ENCODE data around the gene DTX2. TPM values are rescaled to one million over a fixed set of nuclear protein-coding genes. Genes with fewer than 3 reads are reported as not detected.
"Not testable (repeated sequence)": the region's sequence is repeated elsewhere in the genome, so short reads cannot be mapped to it uniquely, and the experiment has no call there.

Gene DTX2
- polyA plus RNA-seq: 100 to 1,000 TPM in 1 of 2 donors, 10 to 100 TPM in 1; 46.2 to 171 TPM

DNA sequence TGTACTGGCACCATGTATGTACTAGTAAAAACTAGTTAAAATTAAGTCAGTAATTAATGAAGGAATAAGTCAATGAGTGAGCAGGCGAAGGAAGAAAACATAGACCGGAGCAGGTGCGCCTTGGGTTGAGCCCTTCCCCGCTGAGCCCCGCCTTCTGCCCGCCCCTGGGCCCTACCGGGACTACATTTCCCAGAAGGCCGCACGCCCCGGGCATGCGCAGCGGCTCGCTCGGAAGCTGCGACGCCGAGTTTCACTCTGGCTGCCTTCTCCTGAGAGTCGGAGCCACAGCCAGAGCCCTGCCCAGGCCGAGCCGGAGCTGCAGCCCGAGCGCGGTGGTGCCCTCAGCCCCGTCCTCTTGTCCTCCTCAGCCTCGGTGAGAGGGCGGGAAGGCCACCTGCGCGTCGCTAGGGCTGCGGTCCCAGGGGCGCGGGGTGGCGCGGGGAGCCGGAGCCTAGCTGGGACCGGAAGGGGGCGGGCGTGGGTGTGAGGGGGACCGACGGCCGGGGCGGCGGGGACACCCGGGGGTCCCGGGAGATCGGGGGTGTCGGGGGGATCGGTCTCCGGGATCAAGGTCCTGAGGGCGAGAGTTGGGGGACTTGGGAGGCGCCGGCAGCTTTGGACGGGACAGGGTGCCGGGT is at the start of gene DTX2:
TSS of gene DTX2 (plus strand) at position 246 of the 638 bp plus-strand sequence. CDS start 18,801 bp downstream, outside the sequence.
- peak within 1 kb of the TSS; percentile 59 to 82 for H3K27ac ChIP-seq (ENCODE audit: low read depth in 2 of 2, low read length in 1 of 2)
- 2% methylated on average over 15 to 21 of the region's 54 CpGs for WGBS, 2 donors
- not testable (repeated sequence) for H3K4me1 ChIP-seq (ENCODE audit: control insufficient read depth in 2 of 2, insufficient read depth in 2 of 2, low read length in 1 of 2); H3K36me3 ChIP-seq (ENCODE audit: control insufficient read depth in 2 of 2, insufficient read depth in 2 of 2, low read length in 1 of 2); H3K27me3 ChIP-seq (ENCODE audit: control insufficient read depth in 1 of 2, insufficient read depth in 2 of 2, low read length in 2 of 2); H3K9me3 ChIP-seq (ENCODE audit: control insufficient read depth in 2 of 2, insufficient read depth in 1 of 2, low read depth in 1 of 2, low read length in 1 of 2)
- peak within 1 kb of the TSS; percentile 44 to 54 for H3K4me3 ChIP-seq (ENCODE audit: low read depth in 1 of 2, low read length in 2 of 2)

DNA sequence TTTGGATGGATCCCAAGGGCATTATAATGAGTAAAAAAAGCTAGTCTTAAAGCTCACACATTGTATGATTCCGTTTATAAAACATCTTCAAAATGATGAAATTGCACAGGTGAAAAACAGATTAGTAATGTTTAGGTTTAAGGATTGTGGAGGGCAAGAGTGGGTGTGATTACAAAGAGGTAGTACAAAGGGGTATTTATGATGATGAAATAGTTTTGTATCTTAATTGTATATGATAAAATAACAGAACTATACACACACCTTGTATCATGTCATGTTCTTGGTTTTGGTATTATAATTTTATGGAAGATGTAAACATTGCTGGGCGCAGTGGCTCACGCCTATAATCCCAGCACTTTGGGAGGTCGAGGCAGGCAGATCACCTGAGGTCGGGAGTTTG is 49.3 kb upstream of the DTX2 start:
- Histone ChIP-seq H3K36me3 (ENCODE audit: control insufficient read depth in 2 of 2, insufficient read depth in 2 of 2, low read length in 1 of 2) (no peaks in the 10 kb centered on the region), H3K4me3 (ENCODE audit: low read depth in 1 of 2, low read length in 2 of 2) (no peak overlapping the region), H3K27me3 (ENCODE audit: control insufficient read depth in 1 of 2, insufficient read depth in 2 of 2, low read length in 2 of 2) (no peaks in the 10 kb centered on the region), H3K27ac (ENCODE audit: low read depth in 2 of 2, low read length in 1 of 2) (no peak overlapping the region), H3K9me3 (ENCODE audit: control insufficient read depth in 2 of 2, insufficient read depth in 1 of 2, low read depth in 1 of 2, low read length in 1 of 2) (no peaks in the 10 kb centered on the region), H3K4me1 (ENCODE audit: control insufficient read depth in 2 of 2, insufficient read depth in 2 of 2, low read length in 1 of 2) (no peaks in the 10 kb centered on the region)
- 76 to 82% methylated on average over 5 of the region's 5 CpGs for WGBS, 2 donors

DNA sequence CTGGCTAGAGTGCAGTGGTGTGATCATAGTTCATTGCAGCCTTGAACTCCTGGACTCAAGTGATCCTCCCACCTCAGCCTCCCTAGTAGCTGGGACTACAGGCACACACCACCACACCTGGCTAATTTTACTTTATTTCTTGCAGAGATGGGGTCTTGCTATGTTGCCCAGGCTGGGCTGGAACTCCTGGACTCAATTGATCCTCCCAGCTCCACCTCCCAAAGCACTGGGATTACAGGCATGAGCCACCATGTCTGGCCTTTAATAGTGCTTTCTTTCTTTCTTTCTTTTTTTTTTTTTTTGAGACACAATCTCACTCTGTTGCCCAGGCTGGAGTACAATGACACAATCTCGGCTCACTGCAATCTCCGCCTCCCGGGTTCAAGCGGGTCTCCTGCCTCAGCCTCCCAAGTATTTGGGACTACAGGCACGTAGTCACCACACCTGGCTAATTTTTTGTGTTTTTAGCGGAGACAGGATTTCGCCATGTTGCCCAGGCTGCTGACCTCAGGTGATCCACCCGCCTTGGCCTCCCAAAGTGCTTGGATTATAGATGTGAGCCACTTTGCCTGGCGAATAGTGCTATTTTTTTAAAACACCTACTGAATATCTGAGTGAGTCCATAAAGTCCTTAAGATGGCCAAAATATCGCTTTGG is 43.7 kb upstream of the DTX2 start:
- not testable (repeated sequence) for H3K27ac ChIP-seq (ENCODE audit: low read depth in 2 of 2, low read length in 1 of 2); H3K36me3 ChIP-seq (ENCODE audit: control insufficient read depth in 2 of 2, insufficient read depth in 2 of 2, low read length in 1 of 2); H3K27me3 ChIP-seq (ENCODE audit: control insufficient read depth in 1 of 2, insufficient read depth in 2 of 2, low read length in 2 of 2); H3K9me3 ChIP-seq (ENCODE audit: control insufficient read depth in 2 of 2, insufficient read depth in 1 of 2, low read depth in 1 of 2, low read length in 1 of 2); H3K4me1 ChIP-seq (ENCODE audit: control insufficient read depth in 2 of 2, insufficient read depth in 2 of 2, low read length in 1 of 2); H3K4me3 ChIP-seq (ENCODE audit: low read depth in 1 of 2, low read length in 2 of 2)
- 92 to 94% methylated on average over 10 of the region's 10 CpGs for WGBS, 2 donors

DNA sequence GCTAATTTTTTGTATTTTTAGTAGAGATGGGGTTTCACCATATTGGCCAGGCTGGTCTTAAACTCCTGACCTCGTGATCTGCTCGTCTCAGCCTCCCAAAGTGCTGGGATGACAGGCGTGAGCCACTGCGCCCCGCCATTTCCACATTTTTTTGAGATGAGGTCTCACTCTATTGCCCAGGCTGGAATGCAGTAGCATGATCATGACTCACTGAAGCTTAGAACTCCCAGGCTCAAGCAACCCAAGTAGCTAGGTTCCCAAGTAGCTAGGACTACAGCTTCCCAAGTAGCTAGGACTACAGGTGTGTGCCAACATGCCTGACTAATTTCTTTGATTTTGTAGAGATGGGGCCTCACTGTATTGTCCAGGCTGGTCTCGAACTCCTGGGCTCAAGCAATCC is 40.4 kb upstream of the DTX2 start:
- H3K27me3 ChIP-seq (ENCODE audit: control insufficient read depth in 1 of 2, insufficient read depth in 2 of 2, low read length in 2 of 2); H3K9me3 ChIP-seq (ENCODE audit: control insufficient read depth in 2 of 2, insufficient read depth in 1 of 2, low read depth in 1 of 2, low read length in 1 of 2); H3K27ac ChIP-seq (ENCODE audit: low read depth in 2 of 2, low read length in 1 of 2); H3K4me3 ChIP-seq (ENCODE audit: low read depth in 1 of 2, low read length in 2 of 2); H3K36me3 ChIP-seq (ENCODE audit: control insufficient read depth in 2 of 2, insufficient read depth in 2 of 2, low read length in 1 of 2); H3K4me1 ChIP-seq (ENCODE audit: control insufficient read depth in 2 of 2, insufficient read depth in 2 of 2, low read length in 1 of 2): not testable (repeated sequence)
- WGBS, 2 donors: 76 to 90% methylated on average over 6 of the region's 6 CpGs

DNA sequence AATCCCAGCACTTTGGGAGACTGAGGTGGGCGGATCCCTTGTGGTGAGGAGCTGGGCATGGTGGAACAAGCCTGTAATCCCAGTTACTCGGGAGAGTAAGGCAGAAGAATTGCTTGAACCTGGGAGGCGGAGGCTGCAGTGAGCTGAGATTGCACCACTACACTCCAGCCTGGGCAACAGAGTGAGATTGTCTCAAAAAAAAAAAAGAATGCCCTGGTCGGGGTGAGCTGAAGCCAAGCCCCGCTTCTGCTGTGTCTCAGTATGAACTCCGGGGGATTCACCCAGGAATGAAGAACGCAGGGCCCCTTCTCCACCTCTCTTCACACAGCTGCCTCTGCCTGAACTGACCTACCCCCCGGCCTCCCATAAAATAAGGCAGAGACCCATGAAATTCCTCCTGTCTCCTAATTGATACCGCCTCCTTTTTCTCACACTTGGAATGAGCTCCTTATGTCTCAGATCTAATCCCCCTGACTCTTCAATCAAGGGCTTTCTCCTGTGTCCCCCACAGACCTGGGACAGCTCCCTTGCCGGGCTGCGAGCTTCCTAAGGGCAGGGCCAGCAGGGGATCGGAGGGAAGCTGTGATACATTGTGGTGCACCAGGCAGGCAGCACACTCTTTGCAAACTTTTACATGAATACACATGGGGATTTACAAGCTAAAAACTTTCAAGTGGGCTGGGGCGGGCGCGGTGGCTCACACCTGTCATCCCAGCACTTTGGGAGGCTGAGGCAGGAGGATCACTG is 37.7 kb upstream of the DTX2 start:
- WGBS, 2 donors: 55 to 61% methylated on average over 14 to 15 of the region's 15 CpGs
- Histone ChIP-seq H3K27me3 (ENCODE audit: control insufficient read depth in 1 of 2, insufficient read depth in 2 of 2, low read length in 2 of 2) (no peaks in the 10 kb centered on the region), H3K9me3 (ENCODE audit: control insufficient read depth in 2 of 2, insufficient read depth in 1 of 2, low read depth in 1 of 2, low read length in 1 of 2) (no peaks in the 10 kb centered on the region), H3K27ac (ENCODE audit: low read depth in 2 of 2, low read length in 1 of 2) (peak overlapping the region in 1 of 2 donors; percentile 50), H3K4me1 (ENCODE audit: control insufficient read depth in 2 of 2, insufficient read depth in 2 of 2, low read length in 1 of 2) (peaks cover 0 to 2% of the 10 kb centered on the region in 2 donors), H3K36me3 (ENCODE audit: control insufficient read depth in 2 of 2, insufficient read depth in 2 of 2, low read length in 1 of 2) (no peaks in the 10 kb centered on the region), H3K4me3 (ENCODE audit: low read depth in 1 of 2, low read length in 2 of 2) (no peak overlapping the region)

DNA sequence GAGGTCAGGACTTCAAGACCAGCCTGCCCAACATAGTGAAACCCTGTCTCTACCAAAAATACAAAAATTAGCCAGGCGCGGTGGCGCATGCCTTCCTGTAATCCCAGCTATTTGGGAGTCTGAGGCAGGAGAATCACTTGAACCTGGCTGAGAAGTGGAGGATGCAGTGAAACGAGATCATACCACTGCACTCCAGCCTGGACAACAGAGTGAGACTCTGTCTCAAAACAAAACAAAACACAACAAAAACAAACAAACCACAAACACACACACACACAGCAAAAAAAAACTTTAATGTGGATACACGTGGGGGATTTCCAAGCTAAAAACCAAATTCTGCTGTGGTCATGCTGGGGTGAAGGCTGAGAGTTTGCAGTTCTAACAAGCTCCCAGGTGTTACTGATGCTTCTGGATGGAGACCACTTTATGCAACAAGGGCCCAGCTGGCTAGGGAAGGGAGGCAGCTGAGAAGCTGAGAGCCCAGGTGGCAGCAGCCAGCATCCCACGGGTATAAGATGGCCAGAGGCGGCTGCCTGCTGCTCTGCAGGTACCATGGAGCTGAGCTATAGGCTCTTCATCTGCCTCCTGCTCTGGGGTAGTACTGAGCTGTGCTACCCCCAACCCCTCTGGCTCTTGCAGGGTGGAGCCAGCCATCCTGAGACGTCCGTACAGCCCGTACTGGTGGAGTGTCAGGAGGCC is 36.9 kb upstream of the DTX2 start, which contains the start of gene ZP3:
TSS of gene ZP3 (plus strand) at position 538 of the 699 bp plus-strand sequence. CDS start at position 553, 15 bp downstream.
- Histone ChIP-seq H3K4me3 (ENCODE audit: low read depth in 1 of 2, low read length in 2 of 2) (no peak within 1 kb of the TSS), H3K27me3 (ENCODE audit: control insufficient read depth in 1 of 2, insufficient read depth in 2 of 2, low read length in 2 of 2) (no peaks in the 10 kb centered on the region), H3K27ac (ENCODE audit: low read depth in 2 of 2, low read length in 1 of 2) (peak within 1 kb of the TSS in 1 of 2 donors; percentile 50), H3K36me3 (ENCODE audit: control insufficient read depth in 2 of 2, insufficient read depth in 2 of 2, low read length in 1 of 2) (no peaks in the 10 kb centered on the region), H3K4me1 (ENCODE audit: control insufficient read depth in 2 of 2, insufficient read depth in 2 of 2, low read length in 1 of 2) (peaks cover 0 to 2% of the 10 kb centered on the region in 2 donors), H3K9me3 (ENCODE audit: control insufficient read depth in 2 of 2, insufficient read depth in 1 of 2, low read depth in 1 of 2, low read length in 1 of 2) (no peaks in the 10 kb centered on the region)
- WGBS, 2 donors: 79 to 83% methylated on average over 10 of the region's 10 CpGs

DNA sequence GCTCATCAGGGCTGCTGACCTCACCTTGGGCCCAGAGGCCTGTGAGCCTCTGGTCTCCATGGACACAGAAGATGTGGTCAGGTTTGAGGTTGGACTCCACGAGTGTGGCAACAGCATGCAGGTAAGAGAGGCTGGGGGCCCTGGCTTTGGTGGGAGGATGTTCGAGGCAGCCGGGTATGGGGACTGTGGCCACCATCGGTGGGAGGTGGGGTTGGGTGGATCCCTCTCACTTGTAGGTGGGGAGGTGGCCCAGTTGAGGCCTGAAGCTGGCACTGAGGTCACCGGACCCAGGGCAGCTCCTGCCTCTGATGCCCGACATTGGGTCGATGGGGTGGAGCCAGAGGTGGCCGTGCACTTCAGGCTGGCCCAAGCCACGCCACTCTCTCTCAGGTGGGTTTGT is 36.4 kb upstream of the DTX2 start:
- Histone ChIP-seq H3K4me1 (ENCODE audit: control insufficient read depth in 2 of 2, insufficient read depth in 2 of 2, low read length in 1 of 2) (peaks cover 0 to 2% of the 10 kb centered on the region in 2 donors), H3K27me3 (ENCODE audit: control insufficient read depth in 1 of 2, insufficient read depth in 2 of 2, low read length in 2 of 2) (no peaks in the 10 kb centered on the region)
- WGBS, 2 donors: 92 to 94% methylated on average over 9 of the region's 9 CpGs

DNA sequence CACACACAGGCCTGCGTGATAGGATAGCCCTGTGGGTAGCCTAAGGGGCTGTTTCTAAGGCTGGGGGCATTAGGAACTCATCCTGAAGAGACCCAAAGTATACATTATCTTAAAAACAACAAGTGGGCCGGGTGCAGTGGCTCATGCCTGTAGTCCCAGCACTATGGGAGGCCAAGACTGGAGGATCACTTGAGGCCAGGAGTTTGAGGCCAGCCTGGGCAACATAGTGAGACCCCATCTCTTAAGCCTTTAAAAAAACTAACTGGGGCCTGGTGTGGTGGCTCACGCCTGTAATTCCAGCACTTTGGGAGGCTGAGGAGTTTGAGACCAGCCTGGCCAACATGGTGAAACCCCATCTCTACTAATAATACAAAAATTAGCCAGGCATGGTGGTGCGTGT is 36.0 kb upstream of the DTX2 start:
- not testable (repeated sequence) for H3K4me3 ChIP-seq (ENCODE audit: low read depth in 1 of 2, low read length in 2 of 2); H3K27ac ChIP-seq (ENCODE audit: low read depth in 2 of 2, low read length in 1 of 2); H3K4me1 ChIP-seq (ENCODE audit: control insufficient read depth in 2 of 2, insufficient read depth in 2 of 2, low read length in 1 of 2); H3K9me3 ChIP-seq (ENCODE audit: control insufficient read depth in 2 of 2, insufficient read depth in 1 of 2, low read depth in 1 of 2, low read length in 1 of 2); H3K27me3 ChIP-seq (ENCODE audit: control insufficient read depth in 1 of 2, insufficient read depth in 2 of 2, low read length in 2 of 2); H3K36me3 ChIP-seq (ENCODE audit: control insufficient read depth in 2 of 2, insufficient read depth in 2 of 2, low read length in 1 of 2)
- WGBS, 2 donors: 85 to 94% methylated on average over 4 of the region's 4 CpGs

More for the DNA sequence above, 36.4 kb upstream of the DTX2 start:
- no peaks in the 10 kb centered on the region for H3K9me3 ChIP-seq (ENCODE audit: control insufficient read depth in 2 of 2, insufficient read depth in 1 of 2, low read depth in 1 of 2, low read length in 1 of 2)
- H3K4me3 ChIP-seq (ENCODE audit: low read depth in 1 of 2, low read length in 2 of 2): no peak overlapping the region
- no peak overlapping the region for H3K27ac ChIP-seq (ENCODE audit: low read depth in 2 of 2, low read length in 1 of 2)
- H3K36me3 ChIP-seq (ENCODE audit: control insufficient read depth in 2 of 2, insufficient read depth in 2 of 2, low read length in 1 of 2): no peaks in the 10 kb centered on the region

DNA sequence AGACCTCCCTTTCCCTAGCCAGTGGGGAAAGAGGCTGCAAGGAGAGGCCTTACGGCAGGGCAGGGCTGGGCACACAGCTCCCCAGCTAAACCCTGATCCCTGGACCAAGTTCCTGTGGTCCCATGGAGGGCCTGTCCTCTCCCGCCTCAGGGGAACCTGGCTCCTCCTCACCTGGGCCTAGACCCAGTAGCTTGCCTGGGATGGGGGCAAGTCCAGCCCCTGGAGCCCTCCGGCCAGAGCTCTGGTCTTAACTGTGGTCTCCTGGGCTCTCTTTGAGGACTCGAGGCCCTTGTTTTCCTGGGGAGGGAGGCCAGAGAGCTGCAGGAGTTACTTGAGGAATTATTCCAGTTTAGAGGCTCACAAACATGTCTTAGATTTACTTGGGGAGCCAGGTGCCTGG is 35.3 kb upstream of the DTX2 start:
- no peaks in the 10 kb centered on the region for H3K27me3 ChIP-seq (ENCODE audit: control insufficient read depth in 1 of 2, insufficient read depth in 2 of 2, low read length in 2 of 2)
- H3K9me3 ChIP-seq (ENCODE audit: control insufficient read depth in 2 of 2, insufficient read depth in 1 of 2, low read depth in 1 of 2, low read length in 1 of 2): no peaks in the 10 kb centered on the region
- peaks cover 0 to 2% of the 10 kb centered on the region in 2 donors for H3K4me1 ChIP-seq (ENCODE audit: control insufficient read depth in 2 of 2, insufficient read depth in 2 of 2, low read length in 1 of 2)
- no peak overlapping the region for H3K4me3 ChIP-seq (ENCODE audit: low read depth in 1 of 2, low read length in 2 of 2)
- WGBS, 2 donors: 93 to 98% methylated on average over 4 of the region's 4 CpGs
- H3K36me3 ChIP-seq (ENCODE audit: control insufficient read depth in 2 of 2, insufficient read depth in 2 of 2, low read length in 1 of 2): no peaks in the 10 kb centered on the region
- no peak overlapping the region for H3K27ac ChIP-seq (ENCODE audit: low read depth in 2 of 2, low read length in 1 of 2)
